Stimulated activated CD8-positive, alpha-beta memory T cell treated with anti-CD3 and anti-CD28 coated beads, Interleukin-7, amount 100 ng/mL, for 1 hour (primary cell): ENCODE results near the gene HAUS2.
A peak's percentile ranks its signal among the peaks of the same experiment; 100 is the strongest.
"Not testable (repeated sequence)": the region's sequence is repeated elsewhere in the genome, so short reads cannot be mapped to it uniquely, and the experiment has no call there.

Experiments used
- DNase-seq, 2 donors: peaks; one replicate each; pipeline ENCODE4 v3.0.0-alpha.2; 2020; ENCODE audit warnings: low read depth in 2 of 2

HAUS2 gene

DNA sequence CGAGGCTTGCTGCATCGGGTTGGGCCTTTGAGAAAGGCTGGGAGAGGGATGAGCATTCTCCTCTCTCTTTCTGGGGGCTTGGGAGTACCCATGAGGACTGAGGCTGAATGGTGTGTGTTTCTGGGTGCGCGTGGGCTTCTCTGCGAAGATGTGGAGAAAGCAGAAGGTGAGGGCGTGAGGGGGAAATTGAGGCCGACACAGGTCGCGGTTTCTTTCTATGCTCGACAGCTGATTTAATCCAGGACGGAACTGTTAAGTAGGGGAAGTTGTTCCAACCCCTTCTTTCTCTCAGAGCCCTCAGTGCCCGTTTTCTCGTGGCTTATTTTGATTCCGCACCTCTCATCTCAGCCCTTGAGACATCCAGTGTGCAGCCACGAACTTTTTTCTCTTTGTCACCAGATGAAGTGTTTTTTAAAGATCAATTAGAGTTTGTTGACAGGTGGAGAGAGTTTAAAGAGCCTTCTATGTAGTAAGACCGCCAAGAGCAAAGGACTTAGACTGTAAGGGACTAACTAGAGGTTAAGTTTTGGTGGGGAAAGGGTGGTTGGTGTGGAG lies 27.5 kb downstream of the HAUS2 start:
- no peak for DNase-seq

DNA sequence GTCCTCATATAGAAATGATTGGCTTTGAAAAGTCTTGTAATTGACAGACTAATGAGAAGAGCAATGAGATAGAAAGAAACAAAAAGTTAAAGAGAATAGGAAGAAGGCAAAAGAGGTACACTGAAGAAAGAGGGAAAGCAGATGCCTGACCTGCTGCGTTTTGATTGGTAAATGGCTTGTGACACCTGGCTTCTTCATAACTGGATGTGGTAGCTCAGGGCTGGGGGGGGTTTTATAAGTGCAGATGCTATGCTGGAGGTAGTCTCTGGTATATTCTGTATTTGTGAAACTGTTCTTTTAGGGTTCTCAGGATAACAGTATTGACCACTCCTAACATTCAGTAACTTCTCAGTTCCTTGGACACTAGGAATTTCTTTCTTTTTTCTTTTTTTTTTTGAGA lies 28.1 kb downstream of the HAUS2 start:
- DNase-seq = no peak

DNA sequence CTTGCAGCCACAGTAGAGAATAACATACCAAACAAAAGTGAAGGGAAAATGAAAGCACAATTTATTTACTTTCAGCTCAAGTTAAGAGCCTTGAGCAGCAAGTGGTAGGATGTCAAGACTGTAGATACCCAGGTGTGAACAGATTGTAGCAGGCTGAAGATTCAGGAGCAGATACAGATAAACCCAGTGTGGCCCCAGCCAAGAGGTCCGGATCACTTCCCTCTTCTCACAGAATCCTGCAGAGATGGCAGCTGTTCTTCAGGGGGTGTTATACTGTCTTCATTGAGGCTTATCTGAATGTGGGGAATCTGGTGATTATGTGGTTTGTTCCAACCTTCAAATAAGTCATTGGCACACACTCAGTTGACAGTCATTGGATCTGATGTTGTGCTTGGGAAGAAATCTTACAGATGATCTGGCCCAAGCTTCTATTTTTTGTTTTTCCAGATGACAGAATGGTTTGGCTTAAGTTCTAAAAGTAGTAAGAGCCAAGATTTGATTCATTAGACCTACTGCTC lies 28.9 kb downstream of the HAUS2 start:
- DNase-seq = no peak

DNA sequence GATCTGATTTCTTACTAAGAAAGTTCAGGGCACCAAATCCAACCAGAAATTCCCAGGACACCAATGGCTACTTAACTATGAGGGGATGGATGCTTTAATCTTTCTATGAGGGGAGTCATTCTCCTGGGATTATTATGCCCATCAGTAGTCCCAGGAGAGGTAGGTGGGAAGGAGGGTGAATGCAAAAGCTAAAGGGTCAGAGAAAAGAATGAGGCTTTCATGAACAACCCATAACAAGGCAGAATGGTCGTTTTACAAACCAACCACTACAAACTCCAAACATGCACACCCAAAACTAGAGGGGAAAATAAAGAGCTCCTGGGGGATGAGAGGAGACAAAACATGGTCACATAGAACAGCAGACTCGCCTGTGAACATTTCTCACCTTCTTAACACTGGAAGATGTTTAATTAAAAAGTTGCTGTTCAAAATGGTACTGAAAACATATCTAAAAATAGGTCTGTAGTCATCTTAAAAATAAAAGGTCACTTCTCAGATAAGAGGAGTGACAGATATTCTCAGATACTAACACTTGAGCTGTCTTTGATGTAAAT lies 30.4 kb downstream of the HAUS2 start:
- DNase-seq = no peak

DNA sequence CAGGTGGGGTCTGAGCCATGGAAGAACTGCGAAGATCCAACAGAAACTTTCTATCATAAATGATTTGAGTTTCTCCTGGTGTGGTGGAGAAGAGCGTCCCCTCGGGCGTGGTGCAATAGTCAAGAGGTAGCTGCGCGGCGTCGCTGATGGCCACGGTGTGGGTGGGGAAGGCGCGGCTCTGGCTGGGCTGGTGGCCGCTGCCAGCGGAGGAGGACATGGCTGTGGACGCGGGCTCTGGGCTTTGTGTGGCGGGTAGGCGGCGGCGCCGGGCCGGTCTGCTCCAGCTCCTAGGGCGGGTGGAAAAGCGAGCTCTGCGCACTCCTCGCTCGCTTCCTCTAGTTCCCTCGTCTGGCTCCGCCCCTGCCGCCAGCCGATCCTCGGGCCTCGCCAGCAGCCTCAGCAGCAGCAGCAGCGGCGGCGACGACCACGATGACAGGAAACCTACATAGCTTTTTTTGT lies 32.7 kb downstream of the HAUS2 start:
- peak; percentile 53 to 60 for DNase-seq

DNA sequence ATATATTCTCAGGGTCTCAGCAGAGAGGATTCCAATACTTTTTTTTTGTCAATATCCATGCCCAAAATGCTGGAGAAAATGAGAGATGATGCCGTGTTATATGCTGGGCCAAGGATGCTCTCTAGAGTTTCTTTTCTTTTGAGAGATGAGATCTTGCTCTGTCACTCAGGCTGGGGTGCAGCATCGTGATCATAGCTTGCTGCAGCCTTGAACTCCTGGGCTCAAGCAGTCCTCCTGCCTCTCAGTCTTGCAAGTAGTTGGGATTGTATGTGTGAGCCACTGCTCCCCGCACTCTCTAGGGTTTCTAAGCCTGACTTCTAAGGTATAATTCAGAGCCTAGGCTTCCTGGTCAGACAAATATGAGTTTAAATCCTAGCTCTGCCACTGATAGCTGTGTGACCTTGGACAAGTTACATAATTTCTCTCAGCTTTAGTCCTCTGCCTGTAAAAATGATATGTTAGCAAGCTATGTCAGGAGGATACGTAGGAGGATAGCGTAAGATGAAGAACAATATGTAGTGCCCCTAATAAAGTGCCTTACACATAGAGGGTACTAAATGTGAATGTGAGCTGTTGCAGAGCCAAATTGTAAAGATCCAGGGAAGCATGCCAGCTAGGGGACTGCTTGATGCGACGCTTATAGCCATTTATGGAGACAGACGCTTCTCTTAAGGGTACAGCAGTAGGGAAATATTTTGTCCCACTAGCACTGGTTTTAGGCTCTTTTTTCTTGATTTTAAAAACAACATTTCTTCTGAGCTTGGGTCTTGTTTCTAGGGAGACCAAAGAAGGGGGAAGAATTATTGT lies 34.1 kb downstream of the HAUS2 start:
- no peak for DNase-seq

DNA sequence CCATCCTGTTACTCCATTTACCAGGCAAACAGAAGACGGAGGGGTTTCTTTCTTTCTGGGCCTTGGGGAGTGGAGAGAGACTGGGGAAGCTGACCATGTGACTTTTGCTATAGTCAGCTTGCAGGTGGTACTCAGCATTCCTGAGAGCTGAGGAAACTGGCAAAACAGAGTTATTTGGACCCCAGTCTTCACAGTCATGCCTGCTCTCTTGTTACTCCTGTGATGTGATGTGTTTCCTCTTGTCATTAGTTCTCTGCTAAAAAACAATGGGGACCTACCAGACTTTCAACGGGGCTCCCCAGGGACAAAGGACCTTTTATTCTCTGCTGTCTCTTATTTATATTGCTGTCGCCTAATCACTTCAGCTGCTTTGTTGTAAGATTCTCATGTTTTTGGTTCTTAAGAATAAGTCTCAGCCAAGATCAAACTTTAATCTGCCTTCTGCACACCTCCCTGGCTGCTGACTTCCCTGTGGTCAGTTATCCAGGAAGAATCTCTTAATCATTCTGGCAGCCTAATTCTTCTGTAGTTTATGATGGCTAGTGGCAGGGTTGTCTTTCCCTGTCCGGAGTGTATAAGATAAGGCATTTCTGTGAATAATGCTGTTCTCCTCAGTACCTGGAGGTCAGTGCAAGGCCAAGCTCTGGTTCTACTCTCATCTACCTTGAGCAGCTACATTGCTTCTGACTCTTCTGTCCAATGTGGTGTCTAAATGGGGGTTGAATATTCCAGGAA lies 35.6 kb downstream of the HAUS2 start:
- DNase-seq = no peak

DNA sequence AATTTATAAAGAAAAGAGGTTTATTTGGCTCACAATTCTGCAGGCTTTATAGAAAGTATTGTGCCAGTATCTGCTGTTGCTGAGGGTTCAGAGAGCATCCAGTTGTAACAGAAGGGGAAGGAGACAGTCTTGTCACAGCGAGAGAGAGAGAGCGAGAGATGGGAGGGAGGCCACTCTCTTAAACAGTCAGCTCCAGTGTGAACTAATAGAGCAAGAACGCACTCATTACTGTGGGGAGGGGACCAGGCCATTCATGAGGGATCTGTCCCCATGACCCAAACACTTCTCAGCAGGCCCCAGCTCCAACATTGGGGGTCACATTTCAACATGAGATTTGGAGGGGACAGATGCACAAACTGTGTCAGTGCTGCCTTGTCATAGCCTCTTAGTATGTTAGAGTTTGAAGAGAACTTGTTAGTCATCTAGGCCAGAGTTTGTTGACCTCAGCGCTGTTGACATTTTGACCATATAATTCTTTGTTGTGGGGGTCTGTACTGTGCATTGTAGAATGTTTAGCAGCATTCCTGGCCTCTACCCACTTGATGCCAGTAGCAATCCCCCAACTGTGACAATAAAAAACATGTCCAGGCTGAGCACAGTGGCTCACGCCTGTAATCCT lies 42.1 kb downstream of the HAUS2 start:
- no peak for DNase-seq

DNA sequence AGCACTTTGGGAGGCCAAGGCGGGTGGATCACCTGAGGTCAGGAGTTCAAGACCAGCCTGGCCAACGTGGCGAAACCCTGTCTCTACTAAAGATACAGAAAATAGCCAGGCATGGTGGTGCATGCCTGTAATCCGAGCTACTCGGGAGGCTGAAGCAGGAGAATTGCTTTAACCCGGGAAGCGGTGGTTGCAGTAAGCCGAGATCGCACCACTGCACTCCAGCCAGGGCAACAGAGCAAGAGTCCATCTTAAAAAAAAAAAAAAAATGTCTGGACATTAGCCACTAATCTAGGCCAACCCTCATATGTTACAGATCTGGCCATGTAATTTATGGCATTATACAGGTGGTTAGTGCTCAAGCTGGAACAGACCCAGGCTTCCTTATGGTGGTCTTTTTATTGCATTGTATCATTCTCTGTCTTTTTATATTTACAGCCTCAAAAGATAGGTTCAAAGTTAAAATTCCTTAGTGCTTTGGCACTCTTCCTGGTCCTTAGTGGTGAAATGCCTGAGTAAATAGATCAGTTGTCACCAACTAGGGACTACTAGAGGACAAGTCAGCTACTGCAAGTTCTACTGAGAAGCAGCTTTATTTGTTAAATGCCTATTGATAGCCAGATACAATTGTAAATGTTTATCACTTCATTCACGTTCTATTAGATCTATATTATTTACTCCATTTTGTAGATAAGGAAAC lies 42.7 kb downstream of the HAUS2 start:
- no peak for DNase-seq

DNA sequence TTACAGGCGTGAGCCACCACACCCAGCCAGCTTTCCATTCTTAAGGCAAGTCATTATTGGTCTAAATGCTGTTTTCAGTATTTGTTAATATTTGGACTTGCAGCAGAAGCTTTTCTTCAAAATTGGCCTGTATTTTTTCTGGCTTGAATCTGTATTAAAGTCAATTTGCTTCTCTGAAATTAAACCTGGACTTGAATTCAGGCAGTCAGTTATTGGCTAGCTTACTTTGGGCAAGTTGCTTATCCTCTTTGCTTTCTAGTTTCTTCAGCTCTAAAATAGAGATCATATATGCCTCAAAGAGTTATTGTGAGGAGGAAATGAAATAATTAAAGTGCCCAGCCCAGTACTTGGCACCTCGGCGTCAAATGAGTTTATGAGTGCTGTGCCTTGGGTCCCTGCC lies 44.1 kb downstream of the HAUS2 start:
- DNase-seq = no peak

DNA sequence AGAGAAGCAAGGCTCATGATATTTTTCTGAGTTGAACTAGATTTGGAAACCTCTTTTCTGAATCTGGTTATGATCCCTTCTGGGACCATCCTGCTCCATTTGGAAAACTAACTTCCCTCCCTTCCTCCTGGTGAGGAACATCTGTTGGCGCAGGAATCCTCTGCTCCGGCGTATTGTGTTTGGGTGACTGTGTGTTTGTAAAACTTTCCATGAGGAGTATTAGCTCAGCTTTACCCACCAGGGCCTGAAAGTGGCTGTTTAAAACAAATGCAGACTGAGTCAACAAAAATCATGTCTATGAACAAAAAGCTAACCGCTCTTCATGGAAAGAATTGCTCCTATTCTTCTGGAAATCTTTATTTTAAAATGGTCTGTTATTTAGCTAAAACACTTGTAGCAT lies 44.5 kb downstream of the HAUS2 start:
- DNase-seq = no peak

DNA sequence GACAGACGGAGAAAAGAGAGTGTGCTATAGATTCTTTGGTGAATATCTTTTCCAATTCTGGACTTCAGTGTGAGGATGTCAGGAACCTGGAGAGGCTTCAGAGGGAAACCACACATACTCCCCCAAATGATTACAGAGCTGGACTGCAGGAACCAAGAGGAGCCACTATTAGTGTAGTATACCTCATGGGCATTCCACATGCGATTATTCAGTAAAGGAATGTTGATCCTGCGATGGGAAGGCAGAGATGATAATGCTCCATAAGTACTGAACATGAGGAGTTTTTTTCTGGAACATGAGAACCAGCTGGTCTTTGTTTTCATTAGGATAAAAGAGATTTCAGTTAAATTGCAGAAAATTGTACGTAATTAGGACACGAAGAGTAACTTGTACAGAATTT lies 45.5 kb downstream of the HAUS2 start:
- DNase-seq = no peak

DNA sequence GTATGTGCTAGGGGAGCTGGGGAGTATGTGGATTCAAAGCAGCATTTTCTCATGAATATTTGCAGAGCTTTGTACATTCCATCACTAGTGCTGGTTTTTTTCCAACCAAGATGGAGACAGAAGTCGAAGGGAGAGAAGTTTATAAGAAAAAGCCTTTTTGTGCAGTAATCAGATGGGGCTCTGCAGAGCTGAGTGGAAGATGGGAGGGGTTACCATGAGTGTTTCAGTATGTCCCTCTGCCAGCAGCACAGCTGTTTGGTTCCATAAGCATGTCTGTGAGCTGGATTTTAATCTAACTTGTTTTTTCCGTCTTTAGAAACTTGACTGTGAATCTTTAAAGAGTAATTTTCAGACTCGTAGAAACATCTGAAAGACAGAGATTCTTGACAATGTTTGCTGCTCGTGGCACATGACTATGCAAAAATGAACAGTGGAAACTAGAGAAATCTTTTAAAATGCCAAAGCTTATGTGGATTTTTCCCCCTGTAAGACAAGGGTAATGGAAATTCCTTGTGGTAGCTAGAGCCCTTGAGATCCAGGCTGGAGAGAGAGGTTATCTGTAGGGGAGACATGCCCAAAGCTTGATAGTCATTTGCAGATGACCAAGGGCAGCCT lies 47.1 kb downstream of the HAUS2 start:
- DNase-seq = no peak

DNA sequence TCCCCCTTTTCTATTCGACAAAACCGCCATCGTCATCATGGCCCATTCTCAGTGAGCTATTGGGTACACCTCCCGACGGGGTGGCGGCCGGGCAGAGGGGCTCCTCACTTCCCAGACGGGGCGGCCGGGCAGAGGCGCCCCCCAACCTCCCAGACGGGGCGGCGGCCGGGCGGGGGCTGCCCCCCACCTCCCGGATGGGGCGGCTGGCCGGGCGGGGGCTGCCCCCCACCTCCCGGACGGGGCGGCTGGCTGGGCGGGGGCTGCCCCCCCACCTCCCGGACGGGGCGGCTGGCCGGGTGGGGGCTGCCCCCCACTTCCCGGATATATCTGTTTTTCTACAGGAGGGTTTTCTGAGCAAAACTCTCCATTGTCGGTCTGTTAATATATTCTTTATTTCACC lies 52.7 kb downstream of the HAUS2 start:
- not testable (repeated sequence) for DNase-seq

DNA sequence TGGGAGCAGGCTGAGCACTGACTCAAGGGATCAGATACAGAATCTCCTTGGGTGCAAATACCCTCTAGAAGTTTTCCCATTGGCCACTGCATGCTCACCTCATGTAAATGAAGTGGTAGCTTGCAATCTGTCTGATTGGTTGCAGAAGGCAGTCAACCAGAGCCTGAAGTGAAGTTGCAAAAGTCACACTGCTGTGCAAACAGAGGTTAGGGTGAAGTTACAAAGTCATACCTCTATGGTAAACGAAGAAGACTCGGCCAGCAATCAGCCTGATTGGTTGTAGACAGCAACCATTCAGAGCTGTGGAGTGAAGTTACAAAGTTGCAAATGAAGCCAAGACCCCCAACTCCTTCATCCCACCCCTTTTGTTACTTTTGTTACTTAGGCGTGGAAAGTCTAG lies 53.9 kb downstream of the HAUS2 start:
- DNase-seq = no peak

DNA sequence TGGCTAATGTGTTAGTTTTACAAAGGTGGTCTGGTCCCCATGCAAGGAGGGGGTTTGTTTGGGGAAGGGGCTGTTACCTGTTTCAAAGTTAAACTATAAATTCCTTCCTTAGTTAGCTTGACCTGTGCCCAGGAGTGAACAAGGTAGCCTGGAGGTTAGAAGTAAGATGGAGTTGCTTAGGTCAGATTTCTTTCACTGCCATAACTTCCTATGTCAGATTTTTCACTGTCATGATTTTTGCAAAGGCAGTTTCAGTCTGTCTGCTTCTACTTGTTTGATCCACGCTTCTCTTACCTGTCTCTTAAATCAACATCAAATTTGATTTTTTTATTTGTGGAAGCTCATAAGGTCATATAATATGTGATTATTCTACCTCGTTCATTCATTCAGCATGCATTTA lies 55.3 kb downstream of the HAUS2 start:
- DNase-seq = no peak

DNA sequence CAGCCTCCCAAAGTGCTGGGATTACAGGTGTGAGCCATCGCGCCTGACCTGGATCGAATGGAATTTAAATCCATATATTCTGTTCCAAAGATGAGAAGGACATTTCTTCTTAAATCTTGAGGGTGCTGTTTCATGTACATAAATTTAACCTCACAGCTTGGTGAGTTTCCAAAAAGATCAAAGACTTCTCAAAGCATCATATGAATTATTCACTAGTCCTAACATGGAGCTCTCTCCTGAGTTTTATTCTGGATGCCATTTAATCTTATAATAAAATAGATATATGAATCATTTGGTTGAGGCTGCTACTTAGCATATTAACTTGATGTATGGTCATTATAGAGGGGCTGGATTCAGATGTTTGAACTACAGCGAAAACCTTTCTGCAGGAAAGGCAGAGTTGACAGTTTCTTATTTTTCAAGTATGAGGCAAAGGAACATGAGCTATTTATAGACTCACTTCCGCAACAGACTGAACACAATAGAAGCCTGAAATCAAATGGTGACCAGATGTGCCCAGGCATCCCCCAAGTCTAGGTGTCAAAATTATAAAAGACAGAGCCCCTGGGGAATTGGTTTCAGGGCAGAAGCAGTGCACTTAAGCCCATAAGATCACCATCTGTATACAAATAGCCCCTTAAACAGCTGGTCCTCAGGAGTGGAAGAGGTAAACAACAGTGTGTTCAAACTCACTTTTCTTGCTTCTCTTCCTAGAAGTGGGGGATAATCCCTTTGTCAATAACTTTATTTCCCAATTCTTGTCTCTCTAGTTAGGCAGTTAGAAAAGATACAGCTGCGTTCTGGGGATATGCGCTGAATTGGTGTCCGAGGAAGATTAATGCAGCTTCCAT lies 56.5 kb downstream of the HAUS2 start:
- DNase-seq = no peak

DNA sequence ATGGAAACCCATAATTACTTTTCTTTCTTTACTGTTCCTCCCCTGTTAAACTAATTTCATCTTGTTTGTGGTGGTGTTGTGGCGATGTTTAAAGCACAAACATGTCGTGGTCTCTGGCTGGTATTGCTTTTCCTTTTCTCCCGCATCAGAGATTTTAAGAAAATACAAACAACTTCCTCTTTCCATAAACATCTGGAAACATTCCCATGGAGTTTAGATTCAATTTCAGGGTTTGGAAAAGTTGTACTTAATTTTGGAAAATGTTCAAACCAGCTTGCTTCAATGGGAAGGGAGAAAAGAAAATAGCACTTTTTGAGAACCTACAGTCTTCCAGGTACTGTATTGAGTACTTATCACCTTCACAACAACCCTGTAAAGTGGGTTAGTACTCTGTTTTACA lies 57.2 kb downstream of the HAUS2 start:
- DNase-seq = no peak

DNA sequence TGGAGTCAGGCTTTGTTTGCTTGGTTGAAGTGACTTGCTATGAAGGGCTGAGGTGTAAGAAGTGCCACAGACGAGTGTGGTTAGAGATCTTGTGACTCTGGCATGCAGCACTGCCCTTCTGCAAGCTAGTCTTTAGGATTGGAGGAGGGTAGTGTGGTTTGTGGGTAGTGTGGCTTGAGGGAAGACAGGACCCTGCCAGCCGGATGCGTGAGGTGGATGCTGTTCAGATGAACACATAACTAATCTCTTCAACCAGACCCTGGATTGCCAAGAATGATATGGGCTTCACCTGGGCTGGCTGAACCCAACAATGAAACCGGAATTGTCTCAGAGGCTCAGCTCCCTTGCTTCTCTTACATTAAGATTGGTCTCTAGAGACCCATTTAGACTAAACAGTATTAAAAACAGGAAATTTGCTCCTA lies 59.5 kb downstream of the HAUS2 start:
- peak; percentile 12 to 15 for DNase-seq
